ENCODE results near the gene BBOX1.
"Not testable (repeated sequence)": the region's sequence is repeated elsewhere in the genome, so short reads cannot be mapped to it uniquely, and the experiment has no call there.

BBOX1 gene

GRCh38 chr11:27083782-27084181 is 43.2 kb downstream of the BBOX1 start:
- DNase-seq (ENCODE audit: low spot score): no peak
- no peak for FAIRE-seq

GRCh38 chr11:27084518-27084917 is 43.9 kb downstream of the BBOX1 start:
- FAIRE-seq (no peak), DNase-seq (ENCODE audit: low spot score) (no peak)

DNA sequence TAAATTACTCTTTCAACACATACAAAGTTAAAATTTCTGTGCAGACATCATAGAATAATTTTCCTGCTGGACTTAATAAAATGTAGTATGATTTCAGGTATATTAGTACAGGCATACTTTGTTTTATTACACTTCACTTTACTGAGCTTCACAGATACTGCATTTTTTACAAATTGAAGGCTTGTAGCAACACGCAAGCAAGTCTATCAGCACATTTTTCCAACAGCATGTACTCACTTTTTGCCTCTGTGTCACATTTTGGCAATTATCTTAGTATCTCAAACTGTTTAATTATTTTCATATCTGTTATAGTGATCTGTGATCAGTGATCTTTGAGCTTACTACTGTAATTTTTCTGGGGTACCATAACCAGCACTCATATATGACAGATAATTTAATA is 44.5 kb downstream of the BBOX1 start:
- DNase-seq (ENCODE audit: low spot score): no peak

GRCh38 chr11:27085605-27086004 is 45.0 kb downstream of the BBOX1 start:
- DNase-seq (ENCODE audit: low spot score) (no peak), FAIRE-seq (no peak)

More for the DNA sequence above, 44.5 kb downstream of the BBOX1 start:
- FAIRE-seq: no peak

- DNase-seq (ENCODE audit: low spot score) (no peak), FAIRE-seq (no peak)
These were observed 46.8 kb downstream of the BBOX1 start for GRCh38 chr11:27087432-27087831.

DNA sequence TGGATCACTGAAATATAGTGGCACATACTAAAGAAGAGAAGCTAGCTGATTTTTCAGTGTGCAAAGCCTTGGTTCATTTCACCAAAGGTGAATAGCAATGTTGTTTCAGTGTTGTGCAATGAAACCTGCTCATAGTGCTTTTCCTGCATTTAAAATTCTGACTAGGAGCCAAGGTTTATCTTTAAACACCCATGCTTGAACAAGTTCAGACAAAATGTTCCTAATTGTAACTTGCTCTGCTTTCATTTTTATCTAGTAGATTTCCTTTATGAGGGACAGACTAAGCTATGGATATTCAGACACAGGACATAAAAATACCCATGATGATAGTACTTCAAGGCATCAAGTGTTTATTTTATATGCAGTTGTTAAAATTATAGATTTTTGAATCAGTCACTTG is 47.7 kb downstream of the BBOX1 start:
- DNase-seq (ENCODE audit: low spot score) (no peak), FAIRE-seq (no peak)

GRCh38 chr11:27089746-27090145 is 49.1 kb downstream of the BBOX1 start:
- no peak for FAIRE-seq

DNA sequence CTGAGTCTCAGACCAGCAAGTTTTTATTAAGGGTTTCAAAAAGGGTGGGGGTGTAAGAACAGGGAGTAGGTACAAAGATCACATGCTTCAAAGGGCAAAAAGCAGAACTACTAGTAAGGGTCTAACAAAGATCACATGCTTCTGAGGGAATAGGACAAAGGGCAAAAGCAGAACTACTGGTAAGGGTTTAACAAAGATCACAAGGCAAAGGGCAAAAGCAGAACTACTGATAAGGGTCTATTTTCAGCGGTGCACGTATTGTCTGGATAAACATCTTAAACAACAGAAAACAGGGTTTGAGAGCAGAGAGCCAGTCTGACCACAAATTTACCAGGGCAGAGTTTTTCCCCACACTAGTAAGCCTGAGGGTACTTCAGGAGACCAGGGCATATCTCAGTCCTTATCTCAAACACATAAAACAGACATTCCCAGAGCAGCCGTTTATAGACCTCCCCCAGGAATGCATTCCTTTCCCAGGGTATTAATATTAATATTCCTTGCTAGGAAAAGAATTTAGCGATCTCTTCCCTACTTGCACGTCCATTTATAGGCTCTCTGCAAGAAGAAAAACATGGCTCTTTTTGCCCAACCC is 49.8 kb downstream of the BBOX1 start:
- not testable (repeated sequence) for DNase-seq (ENCODE audit: low spot score); FAIRE-seq

More at GRCh38 chr11:27089746-27090145, 49.1 kb downstream of the BBOX1 start:
- no peak for DNase-seq (ENCODE audit: low spot score)

DNA sequence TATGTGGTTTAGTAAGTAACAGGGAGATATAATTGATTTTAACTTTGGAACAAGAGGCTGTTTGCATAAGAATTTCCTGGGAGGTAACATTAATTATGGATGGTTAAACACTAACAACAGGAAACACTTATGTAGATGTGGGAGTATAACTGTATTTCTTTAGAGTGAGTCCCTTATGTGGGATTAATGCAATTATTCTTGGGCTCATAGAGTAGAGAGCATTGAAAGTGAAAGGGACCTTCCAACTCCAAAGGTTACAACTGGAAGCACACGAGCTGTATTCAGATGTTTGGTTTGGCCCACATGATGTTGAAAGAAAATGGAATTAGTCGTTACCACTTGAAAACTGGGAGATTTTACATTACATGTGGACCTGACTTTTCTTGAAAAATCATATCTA is 53.5 kb downstream of the BBOX1 start:
- no peak for FAIRE-seq

GRCh38 chr11:27095059-27095458 is 54.4 kb downstream of the BBOX1 start:
- no peak for DNase-seq (ENCODE audit: low spot score)
- no peak for FAIRE-seq

More for the DNA sequence above, 53.5 kb downstream of the BBOX1 start:
- no peak for DNase-seq (ENCODE audit: low spot score)

GRCh38 chr11:27095887-27096286 is 55.3 kb downstream of the BBOX1 start:
- FAIRE-seq: no peak
- DNase-seq (ENCODE audit: low spot score): no peak

- DNase-seq (ENCODE audit: low spot score): no peak
- FAIRE-seq: no peak
These were observed 56.9 kb downstream of the BBOX1 start for GRCh38 chr11:27097551-27097950.

GRCh38 chr11:27100534-27100933 is 59.9 kb downstream of the BBOX1 start:
- no peak for DNase-seq (ENCODE audit: low spot score)

GRCh38 chr11:27107548-27107947 is 66.9 kb downstream of the BBOX1 start:
- FAIRE-seq (no peak), DNase-seq (ENCODE audit: low spot score) (no peak)

More at GRCh38 chr11:27100534-27100933, 59.9 kb downstream of the BBOX1 start:
- FAIRE-seq: no peak

DNA sequence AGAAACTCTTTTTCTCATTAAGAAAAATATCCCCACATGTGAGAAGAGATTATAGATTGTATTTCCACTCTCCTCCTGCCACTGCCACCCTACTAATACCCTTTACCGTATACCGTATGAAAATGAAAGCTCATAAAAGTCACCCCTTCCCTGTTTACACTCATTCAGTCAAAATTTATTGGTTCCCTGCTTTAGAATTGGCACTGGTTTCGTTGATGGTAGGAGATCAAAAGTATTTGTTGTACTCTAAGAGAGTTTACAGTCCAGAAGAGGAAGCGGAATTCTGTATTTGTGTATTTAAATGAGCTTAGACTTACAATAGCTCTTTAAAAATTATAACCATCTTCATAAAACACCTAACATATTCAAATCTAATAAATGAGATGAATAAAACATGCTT is 68.2 kb downstream of the BBOX1 start:
- no peak for FAIRE-seq

DNA sequence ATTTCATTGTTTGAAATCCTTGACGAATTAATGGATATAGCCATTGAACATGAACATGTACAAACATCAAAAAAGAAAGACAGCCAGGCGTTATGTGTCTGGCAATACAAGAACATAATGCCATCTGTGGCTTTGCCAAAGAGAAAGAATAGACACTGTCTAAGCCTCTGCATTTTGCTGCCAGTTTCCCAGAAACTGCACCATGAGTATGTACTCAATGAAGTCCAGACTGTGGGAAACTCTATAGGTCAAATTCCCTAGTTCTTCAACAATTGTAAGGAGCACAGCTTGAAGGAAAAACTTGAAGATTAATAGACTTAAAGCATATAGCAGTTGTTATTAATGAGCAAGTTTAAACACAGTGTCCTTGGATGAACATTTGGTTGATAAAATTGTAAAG is 71.3 kb downstream of the BBOX1 start:
- no peak for FAIRE-seq

More for the DNA sequence above, 68.2 kb downstream of the BBOX1 start:
- no peak for DNase-seq (ENCODE audit: low spot score)

GRCh38 chr11:27112946-27113345 is 72.3 kb downstream of the BBOX1 start:
- DNase-seq (ENCODE audit: low spot score) (no peak), FAIRE-seq (no peak)

More for the DNA sequence above, 71.3 kb downstream of the BBOX1 start:
- no peak for DNase-seq (ENCODE audit: low spot score)

- FAIRE-seq: no peak
These were observed 74.5 kb downstream of the BBOX1 start for GRCh38 chr11:27115051-27115650.

DNA sequence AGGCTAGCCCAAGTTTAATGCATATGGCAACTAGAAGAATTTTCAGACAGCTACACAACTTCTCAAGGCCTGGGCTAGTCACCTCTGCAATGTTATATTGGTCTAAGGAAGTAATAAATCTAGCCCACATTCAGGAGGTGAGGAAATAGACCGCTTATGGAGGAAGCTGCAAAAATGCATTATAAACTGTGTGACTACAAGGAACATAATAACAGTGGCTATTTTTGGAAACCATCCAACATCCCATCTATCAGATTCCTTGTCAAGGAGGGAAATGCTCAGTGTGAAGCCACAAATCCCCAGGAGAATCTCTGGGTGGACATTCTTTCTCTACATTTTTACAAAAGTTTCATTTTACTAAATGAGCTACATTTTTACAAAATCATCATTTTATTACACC is 76.1 kb downstream of the BBOX1 start:
- no peak for FAIRE-seq
- no peak for DNase-seq (ENCODE audit: low spot score)

More at GRCh38 chr11:27115051-27115650, 74.5 kb downstream of the BBOX1 start:
- DNase-seq (ENCODE audit: low spot score): no peak

- DNase-seq (ENCODE audit: low spot score): no peak
- no peak for FAIRE-seq
These were observed 77.8 kb downstream of the BBOX1 start for GRCh38 chr11:27118371-27118770.

- FAIRE-seq: no peak
These were observed 78.3 kb downstream of the BBOX1 start for GRCh38 chr11:27118949-27119348.

DNA sequence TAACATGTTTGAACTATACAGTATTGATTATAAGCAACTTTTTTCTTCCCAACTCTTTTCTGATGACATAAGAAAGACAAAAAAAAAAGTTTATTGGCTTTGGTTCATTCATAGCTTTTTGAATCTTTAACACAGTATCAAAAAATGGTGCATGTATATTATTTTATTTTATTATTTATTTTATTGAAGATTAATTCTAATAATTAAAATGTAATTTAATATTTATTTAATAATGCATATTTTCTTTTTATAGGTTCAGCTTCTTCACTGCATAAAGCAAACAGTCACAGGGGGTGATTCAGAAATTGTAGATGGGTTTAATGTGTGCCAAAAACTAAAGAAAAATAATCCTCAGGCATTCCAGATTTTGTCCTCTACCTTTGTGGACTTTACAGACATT is 78.8 kb downstream of the BBOX1 start:
- no peak for FAIRE-seq
- DNase-seq (ENCODE audit: low spot score): no peak

More at GRCh38 chr11:27118949-27119348, 78.3 kb downstream of the BBOX1 start:
- DNase-seq (ENCODE audit: low spot score): no peak

- no peak for DNase-seq (ENCODE audit: low spot score)
- FAIRE-seq: no peak
These were observed 79.6 kb downstream of the BBOX1 start for GRCh38 chr11:27120211-27120610.

All from urothelium cell line (cell line).